ENCODE measurements around the gene CNR2.

DNA sequence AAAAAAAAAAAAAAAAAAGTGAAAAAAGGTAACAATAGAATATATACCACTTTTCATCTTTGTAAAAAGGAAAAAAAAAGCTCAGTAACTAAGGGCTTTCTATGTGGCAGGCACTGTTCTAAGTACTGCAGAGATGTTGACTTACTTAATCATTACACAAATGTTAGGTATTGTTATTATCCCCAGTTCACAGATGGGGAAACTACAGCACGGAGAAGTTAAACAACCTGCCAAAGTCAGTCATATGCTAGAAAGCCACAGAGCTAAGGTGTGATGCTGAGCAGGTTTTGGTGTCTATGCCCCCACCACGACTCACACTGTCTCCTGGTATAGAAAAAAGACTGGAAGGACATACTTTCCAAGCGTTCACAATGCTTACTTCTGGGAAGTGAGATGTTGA, 39.9 kb upstream of the CNR2 start:
- TF ChIP-seq, protein P1, sequence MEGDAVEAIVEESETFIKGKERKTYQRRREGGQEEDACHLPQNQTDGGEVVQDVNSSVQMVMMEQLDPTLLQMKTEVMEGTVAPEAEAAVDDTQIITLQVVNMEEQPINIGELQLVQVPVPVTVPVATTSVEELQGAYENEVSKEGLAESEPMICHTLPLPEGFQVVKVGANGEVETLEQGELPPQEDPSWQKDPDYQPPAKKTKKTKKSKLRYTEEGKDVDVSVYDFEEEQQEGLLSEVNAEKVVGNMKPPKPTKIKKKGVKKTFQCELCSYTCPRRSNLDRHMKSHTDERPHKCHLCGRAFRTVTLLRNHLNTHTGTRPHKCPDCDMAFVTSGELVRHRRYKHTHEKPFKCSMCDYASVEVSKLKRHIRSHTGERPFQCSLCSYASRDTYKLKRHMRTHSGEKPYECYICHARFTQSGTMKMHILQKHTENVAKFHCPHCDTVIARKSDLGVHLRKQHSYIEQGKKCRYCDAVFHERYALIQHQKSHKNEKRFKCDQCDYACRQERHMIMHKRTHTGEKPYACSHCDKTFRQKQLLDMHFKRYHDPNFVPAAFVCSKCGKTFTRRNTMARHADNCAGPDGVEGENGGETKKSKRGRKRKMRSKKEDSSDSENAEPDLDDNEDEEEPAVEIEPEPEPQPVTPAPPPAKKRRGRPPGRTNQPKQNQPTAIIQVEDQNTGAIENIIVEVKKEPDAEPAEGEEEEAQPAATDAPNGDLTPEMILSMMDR (IDR thresholded peaks at IDR 0.05; ENCODE audit: low read length), result no peak
- no peak for TF ChIP-seq EZH2 (IDR thresholded peaks at IDR 0.05; ENCODE audit: borderline replicate concordance, low read length)
